Spleen (tissue), 7 donors: ENCODE results near the gene KIAA0040.

ENCODE experiments used
- POLR2AphosphoS5 ChIP-seq, 3 donors: sonication (generic); formaldehyde crosslinking; IDR thresholded peaks; one replicate each; pipeline ENCODE4 v1.5.1; 2017; ENCODE audit warnings: antibody characterized with exemption in 3 of 3
- TF ChIP-seq, protein P1 (sequence below), 11 experiments: fragments of 200-600 bp in 7 of 11; fragments of 450-650 bp in 4 of 11; sonication (generic) in 4 of 11; IDR thresholded peaks in 8 of 11; conservative IDR thresholded peaks in 3 of 11; 1 replicate in 7 of 11; 2 replicates in 4 of 11; pipeline versions ENCODE4 v1.4.0 to v1.8.0; 2016 to 2021; ENCODE audit warnings: antibody characterized with exemption in 11 of 11, inconsistent platforms in 4 of 11, mild to moderate bottlenecking in 1 of 11
- donor health status: DM: no; HTN: no; CAD: no; lungs with moderate emphysema.
- donor health status: DM: no; HTN: no; CAD: no.
- donor health status: DM: no; HTN: no; CAD: no.

DNA sequence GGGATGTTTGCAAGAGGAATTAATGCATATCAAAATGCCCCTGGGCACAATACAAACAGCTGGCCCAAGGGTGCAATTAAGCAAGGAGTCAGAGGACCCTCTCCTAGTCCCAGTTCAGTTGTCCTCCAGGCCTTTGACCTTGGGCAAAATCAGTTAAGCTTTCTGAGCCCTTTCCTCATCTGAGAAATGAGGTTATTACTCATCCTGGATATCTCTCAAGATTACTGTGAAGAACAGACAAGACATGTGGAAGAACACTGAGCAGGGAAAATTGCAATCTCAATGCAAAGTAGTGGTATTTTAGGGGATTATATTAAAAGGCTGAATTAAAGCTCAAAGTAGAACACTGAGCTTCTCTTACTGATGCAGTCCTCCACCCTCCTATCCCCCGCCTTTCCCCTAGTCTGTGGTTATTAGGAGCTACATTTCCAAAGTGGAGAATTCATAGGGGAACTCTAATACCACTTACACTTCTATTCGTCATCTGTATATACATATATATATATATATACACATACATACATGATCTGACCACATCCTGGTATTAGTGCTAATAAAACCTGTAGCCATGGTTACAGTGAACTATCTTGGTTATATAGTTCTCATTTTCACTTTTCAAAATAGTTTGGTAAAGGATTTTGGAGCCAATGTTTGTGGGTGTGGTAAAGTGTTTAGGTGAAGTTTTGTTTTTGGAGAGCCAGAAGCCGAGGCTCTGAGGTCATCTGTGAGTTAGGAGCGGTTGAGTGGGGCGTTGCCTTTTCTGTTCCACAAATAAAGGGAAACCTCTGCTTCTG lies 18.1 kb downstream of the KIAA0040 start:
- TF ChIP-seq POLR2AphosphoS5 (IDR thresholded peaks at IDR 0.05) = no peak
- TF ChIP-seq, protein P1, sequence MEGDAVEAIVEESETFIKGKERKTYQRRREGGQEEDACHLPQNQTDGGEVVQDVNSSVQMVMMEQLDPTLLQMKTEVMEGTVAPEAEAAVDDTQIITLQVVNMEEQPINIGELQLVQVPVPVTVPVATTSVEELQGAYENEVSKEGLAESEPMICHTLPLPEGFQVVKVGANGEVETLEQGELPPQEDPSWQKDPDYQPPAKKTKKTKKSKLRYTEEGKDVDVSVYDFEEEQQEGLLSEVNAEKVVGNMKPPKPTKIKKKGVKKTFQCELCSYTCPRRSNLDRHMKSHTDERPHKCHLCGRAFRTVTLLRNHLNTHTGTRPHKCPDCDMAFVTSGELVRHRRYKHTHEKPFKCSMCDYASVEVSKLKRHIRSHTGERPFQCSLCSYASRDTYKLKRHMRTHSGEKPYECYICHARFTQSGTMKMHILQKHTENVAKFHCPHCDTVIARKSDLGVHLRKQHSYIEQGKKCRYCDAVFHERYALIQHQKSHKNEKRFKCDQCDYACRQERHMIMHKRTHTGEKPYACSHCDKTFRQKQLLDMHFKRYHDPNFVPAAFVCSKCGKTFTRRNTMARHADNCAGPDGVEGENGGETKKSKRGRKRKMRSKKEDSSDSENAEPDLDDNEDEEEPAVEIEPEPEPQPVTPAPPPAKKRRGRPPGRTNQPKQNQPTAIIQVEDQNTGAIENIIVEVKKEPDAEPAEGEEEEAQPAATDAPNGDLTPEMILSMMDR (IDR thresholded peaks at IDR 0.05 in 8 of 11, conservative IDR thresholded peaks at IDR 0.05 in 3 of 11) = no peak
